ENCODE measurements around the gene SYT1. TPM values are rescaled to one million over a fixed set of nuclear protein-coding genes. Genes with fewer than 3 reads are reported as not detected.

Gene SYT1
- total RNA-seq, 1 donor from 2014 or later: 33.2 TPM

DNA sequence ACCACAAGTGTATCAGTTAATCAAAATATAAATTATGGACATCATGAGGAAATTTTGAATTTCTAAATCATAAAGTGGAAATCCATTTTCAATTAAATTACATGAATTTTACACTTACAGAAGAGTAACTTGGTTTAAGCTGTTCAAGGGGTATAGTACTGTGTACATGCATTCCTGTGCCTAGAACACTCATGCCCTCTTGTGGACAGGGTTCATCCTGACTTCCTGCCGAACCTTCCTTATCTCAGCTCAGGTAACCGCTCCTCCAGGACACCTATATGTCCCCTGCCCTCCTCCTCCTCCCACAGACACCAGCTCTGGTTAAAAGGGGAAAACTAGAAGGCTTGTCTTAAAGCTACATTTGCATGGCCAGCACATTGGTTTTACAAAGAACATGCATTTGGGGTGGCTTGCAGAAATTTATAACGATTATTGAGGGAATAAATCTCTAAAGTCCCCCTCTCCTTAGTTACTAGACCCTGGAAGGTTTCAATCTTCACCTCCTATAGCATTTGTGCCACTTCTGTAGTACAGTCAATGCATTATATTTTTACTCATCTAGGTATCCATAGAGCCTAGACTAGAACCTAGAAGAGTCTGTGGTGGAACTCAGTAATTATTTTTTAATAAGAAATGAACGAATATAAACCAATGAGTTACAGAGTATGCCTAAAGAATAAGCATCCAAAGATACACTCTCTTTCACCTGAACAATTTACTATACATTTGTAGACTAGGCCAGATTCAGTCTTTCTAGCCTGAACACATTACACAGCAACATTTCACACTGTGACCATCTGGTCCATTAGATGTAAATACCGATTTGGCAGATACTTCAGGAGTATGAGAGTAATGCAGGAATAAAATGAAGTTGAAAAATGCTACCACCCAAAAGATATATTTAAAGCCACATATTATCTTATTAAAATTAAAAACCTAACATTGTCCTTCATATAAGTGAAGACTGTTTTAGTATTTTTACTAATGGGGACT is 480.6 kb downstream of the SYT1 start:
- H3K4me3 Mint-ChIP-seq (ENCODE audit: unreplicated experiment): no peak overlapping the region
- no peaks in the 10 kb centered on the region for H3K27me3 Mint-ChIP-seq (ENCODE audit: low read depth, unreplicated experiment)
- no peak for FAIRE-seq

GRCh38 chr12:79347866-79348265 is 483.3 kb downstream of the SYT1 start:
- no peaks in the 10 kb centered on the region for H3K4me1 ChIP-seq (ENCODE audit: insufficient read depth, low read length)
- H3K9me3 ChIP-seq (ENCODE audit: insufficient read depth, low read depth, low read length): no peaks in the 10 kb centered on the region
- Mint-ChIP-seq H3K4me3 (ENCODE audit: unreplicated experiment) (no peak overlapping the region), H3K27ac (ENCODE audit: unreplicated experiment) (no peak overlapping the region), H3K36me3 (ENCODE audit: low read depth, unreplicated experiment) (no peaks in the 10 kb centered on the region), H3K4me1 (ENCODE audit: low read depth, unreplicated experiment) (no peaks in the 10 kb centered on the region), H3K9me3 (ENCODE audit: unreplicated experiment) (no peaks in the 10 kb centered on the region), H3K27me3 (ENCODE audit: low read depth, unreplicated experiment) (no peaks in the 10 kb centered on the region)
- H3K36me3 ChIP-seq (ENCODE audit: insufficient read depth, low read length): no peaks in the 10 kb centered on the region
- no peaks in the 10 kb centered on the region for H3K27me3 ChIP-seq (ENCODE audit: insufficient read depth, low read length)
- DNase-seq (ENCODE audit: low read depth) (no peak), FAIRE-seq (no peak)
- H2AFZ ChIP-seq (ENCODE audit: low read depth, low read length): no peak overlapping the region
- no peaks in the 10 kb centered on the region for H3K79me2 ChIP-seq (ENCODE audit: insufficient read depth, low read length)
- no peaks in the 10 kb centered on the region for H4K20me1 ChIP-seq (ENCODE audit: insufficient read depth, low read length)
- H3K9ac ChIP-seq (ENCODE audit: low read length): no peak overlapping the region
- H3K27ac ChIP-seq (ENCODE audit: low read depth, low read length): no peak overlapping the region
- TF ChIP-seq, protein P1, sequence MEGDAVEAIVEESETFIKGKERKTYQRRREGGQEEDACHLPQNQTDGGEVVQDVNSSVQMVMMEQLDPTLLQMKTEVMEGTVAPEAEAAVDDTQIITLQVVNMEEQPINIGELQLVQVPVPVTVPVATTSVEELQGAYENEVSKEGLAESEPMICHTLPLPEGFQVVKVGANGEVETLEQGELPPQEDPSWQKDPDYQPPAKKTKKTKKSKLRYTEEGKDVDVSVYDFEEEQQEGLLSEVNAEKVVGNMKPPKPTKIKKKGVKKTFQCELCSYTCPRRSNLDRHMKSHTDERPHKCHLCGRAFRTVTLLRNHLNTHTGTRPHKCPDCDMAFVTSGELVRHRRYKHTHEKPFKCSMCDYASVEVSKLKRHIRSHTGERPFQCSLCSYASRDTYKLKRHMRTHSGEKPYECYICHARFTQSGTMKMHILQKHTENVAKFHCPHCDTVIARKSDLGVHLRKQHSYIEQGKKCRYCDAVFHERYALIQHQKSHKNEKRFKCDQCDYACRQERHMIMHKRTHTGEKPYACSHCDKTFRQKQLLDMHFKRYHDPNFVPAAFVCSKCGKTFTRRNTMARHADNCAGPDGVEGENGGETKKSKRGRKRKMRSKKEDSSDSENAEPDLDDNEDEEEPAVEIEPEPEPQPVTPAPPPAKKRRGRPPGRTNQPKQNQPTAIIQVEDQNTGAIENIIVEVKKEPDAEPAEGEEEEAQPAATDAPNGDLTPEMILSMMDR (IDR thresholded peaks at IDR 0.05; ENCODE audit: insufficient read depth, low read depth, low read length): no peak
- TF ChIP-seq EZH2 (IDR thresholded peaks at IDR 0.05; ENCODE audit: insufficient read depth, low read length): no peak
- no peak overlapping the region for H3K4me3 ChIP-seq (ENCODE audit: insufficient read depth, low read depth, low read length)
- no peak overlapping the region for H3K4me2 ChIP-seq (ENCODE audit: low read length)

More for the DNA sequence above, 480.6 kb downstream of the SYT1 start:
- no peaks in the 10 kb centered on the region for H4K20me1 ChIP-seq (ENCODE audit: insufficient read depth, low read length)
- peak; percentile 22 for DNase-seq (ENCODE audit: low read depth)
- Mint-ChIP-seq H3K4me1 (ENCODE audit: low read depth, unreplicated experiment) (no peaks in the 10 kb centered on the region), H3K9me3 (ENCODE audit: unreplicated experiment) (peaks cover 4% of the 10 kb centered on the region), H3K36me3 (ENCODE audit: low read depth, unreplicated experiment) (no peaks in the 10 kb centered on the region), H3K27ac (ENCODE audit: unreplicated experiment) (no peak overlapping the region)
- H3K4me3 ChIP-seq (ENCODE audit: insufficient read depth, low read depth, low read length): no peak overlapping the region
- H3K27me3 ChIP-seq (ENCODE audit: insufficient read depth, low read length): no peaks in the 10 kb centered on the region
- no peaks in the 10 kb centered on the region for H3K36me3 ChIP-seq (ENCODE audit: insufficient read depth, low read length)
- H3K9ac ChIP-seq (ENCODE audit: low read length): no peak overlapping the region
- no peaks in the 10 kb centered on the region for H3K9me3 ChIP-seq (ENCODE audit: insufficient read depth, low read depth, low read length)
- no peak overlapping the region for H3K4me2 ChIP-seq (ENCODE audit: low read length)
- TF ChIP-seq, protein P1 (IDR thresholded peaks at IDR 0.05; ENCODE audit: insufficient read depth, low read depth, low read length): peak; percentile 50
- no peak for TF ChIP-seq EZH2 (IDR thresholded peaks at IDR 0.05; ENCODE audit: insufficient read depth, low read length)
- H3K79me2 ChIP-seq (ENCODE audit: insufficient read depth, low read length): no peaks in the 10 kb centered on the region
- no peak overlapping the region for H3K27ac ChIP-seq (ENCODE audit: low read depth, low read length)
- H2AFZ ChIP-seq (ENCODE audit: low read depth, low read length): no peak overlapping the region
- H3K4me1 ChIP-seq (ENCODE audit: insufficient read depth, low read length): no peaks in the 10 kb centered on the region

GRCh38 chr12:79351251-79351650 is 486.7 kb downstream of the SYT1 start:
- Mint-ChIP-seq H3K27me3 (ENCODE audit: low read depth, unreplicated experiment) (no peaks in the 10 kb centered on the region), H3K9me3 (ENCODE audit: unreplicated experiment) (no peaks in the 10 kb centered on the region), H3K4me3 (ENCODE audit: unreplicated experiment) (no peak overlapping the region), H3K4me1 (ENCODE audit: low read depth, unreplicated experiment) (no peaks in the 10 kb centered on the region), H3K36me3 (ENCODE audit: low read depth, unreplicated experiment) (peaks cover 1% of the 10 kb centered on the region), H3K27ac (ENCODE audit: unreplicated experiment) (no peak overlapping the region)
- Histone ChIP-seq H3K27ac (ENCODE audit: low read depth, low read length) (no peak overlapping the region), H4K20me1 (ENCODE audit: insufficient read depth, low read length) (no peaks in the 10 kb centered on the region), H3K27me3 (ENCODE audit: insufficient read depth, low read length) (no peaks in the 10 kb centered on the region), H3K36me3 (ENCODE audit: insufficient read depth, low read length) (no peaks in the 10 kb centered on the region), H3K4me1 (ENCODE audit: insufficient read depth, low read length) (no peaks in the 10 kb centered on the region), H3K79me2 (ENCODE audit: insufficient read depth, low read length) (no peaks in the 10 kb centered on the region), H2AFZ (ENCODE audit: low read depth, low read length) (no peak overlapping the region), H3K4me3 (ENCODE audit: insufficient read depth, low read depth, low read length) (no peak overlapping the region), H3K9ac (ENCODE audit: low read length) (no peak overlapping the region), H3K4me2 (ENCODE audit: low read length) (no peak overlapping the region), H3K9me3 (ENCODE audit: insufficient read depth, low read depth, low read length) (no peaks in the 10 kb centered on the region)
- FAIRE-seq (no peak), DNase-seq (ENCODE audit: low read depth) (no peak)
- TF ChIP-seq, protein P1 (IDR thresholded peaks at IDR 0.05; ENCODE audit: insufficient read depth, low read depth, low read length): no peak
- TF ChIP-seq EZH2 (IDR thresholded peaks at IDR 0.05; ENCODE audit: insufficient read depth, low read length): no peak

All from astrocyte (in vitro differentiated cells and primary cell).